A549 (cell line): ENCODE results near the gene PCBP4. TPM values are rescaled to one million over a fixed set of nuclear protein-coding genes. Genes with fewer than 3 reads are reported as not detected.

Experiments
- ATAC-seq, 2 experiments: fragments of 200-7000 bp in 1 of 2; fragments of >200 bp in 1 of 2; cut with Nextera tagmentation in 1 of 2; cut with Tn5 transposase in 1 of 2; 3 replicates each; pipeline versions ENCODE4 v1.8.0 to v1.9.1; 2018 to 2020; ENCODE audit warnings: mild to moderate bottlenecking in 1 of 2, moderate library complexity in 1 of 2
- CTCF ChIA-PET: fragments of 300-600 bp; sonication (Branson Sonifier 250); formaldehyde crosslinking; extraction: SDS; loops from one replicate; lab custom pipeline; 2021; ENCODE audit warnings: antibody characterized with exemption, inconsistent platforms; lab: Yijun Ruan, JAX
- POLR2A ChIA-PET: fragments of 350-600 bp; formaldehyde crosslinking; extraction: SDS; loops from one replicate; lab custom pipeline; 2021; ENCODE audit warnings: antibody characterized with exemption, inconsistent platforms; lab: Yijun Ruan, JAX
- DNase-seq, 2 experiments: peaks; one replicate each; pipeline versions ENCODE4 v3.0.0 to v3.0.0-alpha.2; 2011 to 2016; ENCODE audit warnings: low read depth in 1 of 2, low spot score in 1 of 2
- FAIRE-seq: peaks from 2 replicates; lab custom pipeline; 2011; peaks lifted over from hg19 to GRCh38; lab: Jason Lieb, UNC
- H3K27ac ChIP-seq, 2 experiments: fragments of >200 bp; sonication (Bioruptor Twin); formaldehyde crosslinking; 3 replicates each; pipeline ENCODE4 v1.5.1; 2016 to 2017
- H3K4me1 ChIP-seq: fragments of >200 bp; sonication (Bioruptor Twin); formaldehyde crosslinking; 3 replicates; pipeline ENCODE4 v1.6.1; 2016
- H3K4me2 ChIP-seq: fragments of >200 bp; sonication (Bioruptor Twin); formaldehyde crosslinking; 3 replicates; pipeline ENCODE4 v1.6.1; 2016
- H3K4me3 ChIP-seq: fragments of >200 bp; sonication (Bioruptor Twin); formaldehyde crosslinking; 3 replicates; pipeline ENCODE4 v1.5.1; 2016
- H3K9me3 ChIP-seq: fragments of >200 bp; sonication (Bioruptor Twin); formaldehyde crosslinking; 3 replicates; pipeline ENCODE4 v1.6.1; 2016
- BCL3 ChIP-seq: fragments of >200 bp; sonication (Bioruptor Twin); formaldehyde crosslinking; IDR thresholded peaks from 3 replicates; pipeline ENCODE4 v1.6.1; 2016
- BHLHE40 ChIP-seq: IDR thresholded peaks from 2 replicates; pipeline ENCODE4 v1.6.1; 2012; ENCODE audit warnings: low read depth, low read length, inconsistent platforms
- CHD2 ChIP-seq: fragments of 150-350 bp; IDR thresholded peaks from 2 replicates; pipeline ENCODE4 v1.6.1; 2014; ENCODE audit warnings: low read length; ENCODE audit not compliant: partially characterized antibody
- CHD4 ChIP-seq: fragments of 200-600 bp; sonication (generic); IDR thresholded peaks from 2 replicates; pipeline ENCODE4 v1.6.1; 2016; ENCODE audit warnings: antibody characterized with exemption, mild to moderate bottlenecking, borderline replicate concordance
- E2F6 ChIP-seq: IDR thresholded peaks from 2 replicates; pipeline ENCODE4 v1.6.1; 2012; ENCODE audit warnings: low read depth, borderline replicate concordance
- EHF ChIP-seq: fragments of 250-450 bp; sonication (Bioruptor Pico); IDR thresholded peaks from 2 replicates; pipeline ENCODE4 v1.5.0; 2020; ENCODE audit warnings: mild to moderate bottlenecking
- ELK1 ChIP-seq: fragments of 150-350 bp; IDR thresholded peaks from 2 replicates; pipeline ENCODE4 v1.6.1; 2014; ENCODE audit warnings: low read depth, mild to moderate bottlenecking, low read length
- EP300 ChIP-seq, 2 experiments: fragments of >200 bp; sonication (Bioruptor Twin); formaldehyde crosslinking; IDR thresholded peaks; 2 replicates in 1 of 2; 3 replicates in 1 of 2; pipeline ENCODE4 v1.6.1; 2016 to 2017
- HDAC2 ChIP-seq: fragments of 200-600 bp; sonication (generic); IDR thresholded peaks from 2 replicates; pipeline ENCODE4 v1.6.1; 2016
- HOXA7 ChIP-seq: fragments of 250-450 bp; sonication (Bioruptor Pico); IDR thresholded peaks from 2 replicates; pipeline ENCODE4 v1.5.0; 2020; ENCODE audit warnings: mild to moderate bottlenecking, moderate library complexity
- HOXB13 ChIP-seq: fragments of 250-450 bp; sonication (Bioruptor Pico); IDR thresholded peaks from 2 replicates; pipeline ENCODE4 v1.5.0; 2020; ENCODE audit warnings: low read depth, mild to moderate bottlenecking, moderate library complexity
- KDM5A ChIP-seq: fragments of 200-600 bp; sonication (generic); IDR thresholded peaks from 2 replicates; pipeline ENCODE4 v1.6.1; 2016; ENCODE audit warnings: antibody characterized with exemption, mild to moderate bottlenecking
- MAZ ChIP-seq: fragments of 150-350 bp; IDR thresholded peaks from 2 replicates; pipeline ENCODE4 v1.6.1; 2014; ENCODE audit warnings: antibody characterized with exemption, low read depth, low read length, borderline replicate concordance
- NFE2L2 ChIP-seq: fragments of 150-350 bp; conservative IDR thresholded peaks from 2 replicates; pipeline ENCODE4 v1.6.1; 2014; ENCODE audit warnings: low read length
- NPAS2 ChIP-seq: fragments of 250-450 bp; sonication (Bioruptor Pico); IDR thresholded peaks from 2 replicates; pipeline ENCODE4 v1.8.0; 2022; ENCODE audit warnings: mild to moderate bottlenecking, moderate library complexity, borderline replicate concordance
- NR3C1 ChIP-seq: fragments of >200 bp; sonication (Bioruptor Twin); formaldehyde crosslinking; IDR thresholded peaks from 3 replicates; pipeline ENCODE4 v1.6.1; 2017
- RARB ChIP-seq: fragments of 250-450 bp; sonication (Bioruptor Pico); IDR thresholded peaks from 2 replicates; pipeline ENCODE4 v1.8.0; 2021; ENCODE audit warnings: mild to moderate bottlenecking, moderate library complexity
- REST ChIP-seq: fragments of 200-600 bp; sonication (generic); IDR thresholded peaks from 2 replicates; pipeline ENCODE4 v1.6.1; 2016; ENCODE audit warnings: antibody characterized with exemption, mild to moderate bottlenecking, moderate library complexity
- SMC3 ChIP-seq: fragments of >200 bp; sonication (Bioruptor Twin); formaldehyde crosslinking; IDR thresholded peaks from 3 replicates; pipeline ENCODE4 v1.6.1; 2018; ENCODE audit warnings: inconsistent platforms
- TFCP2L1 ChIP-seq: fragments of 250-450 bp; sonication (Bioruptor Pico); IDR thresholded peaks from 2 replicates; pipeline ENCODE4 v1.5.0; 2021; ENCODE audit warnings: mild to moderate bottlenecking
- TP53 ChIP-seq: fragments of 250-450 bp; sonication (Bioruptor Pico); IDR thresholded peaks from 2 replicates; pipeline ENCODE4 v1.5.0; 2021; ENCODE audit warnings: mild to moderate bottlenecking, moderate library complexity
- USF2 ChIP-seq: fragments of 450-650 bp; IDR thresholded peaks from 2 replicates; pipeline ENCODE4 v1.6.1; 2014; ENCODE audit warnings: antibody characterized with exemption
- ZFP36 ChIP-seq: fragments of 450-650 bp; IDR thresholded peaks from 2 replicates; pipeline ENCODE4 v1.6.1; 2014; ENCODE audit warnings: borderline replicate concordance; ENCODE audit not compliant: partially characterized antibody
- WGBS: methylation state at CpG from one replicate; pipeline ENCODE4 v1.1.6; 2017; ENCODE audit errors: missing lambda C conversion rate; 5-methylcytosine and 5-hydroxymethylcytosine counted together
- polyA plus RNA-seq, 4 experiments: library from polyadenylated mRNA; depleted of rRNA in 3 of 4; stranded (reverse); fragments of >200 nt; fragmentation: RNase III in 1 of 4; extraction: RNeasy Plus Mini Kit Qiagen cat#74134 plus additional on column Dnase treatment in 1 of 4; gene quantifications; 2 replicates in 3 of 4; 3 replicates in 1 of 4; pipeline ENCODE4 v1.2.3, GENCODE V29; 2011 to 2017

The PCBP4 gene
- polyA plus RNA-seq, 2 of the 4 experiments (the other 2 are of a cell fraction) = 8.6 to 10.9 TPM

GRCh38 chr3:51971350-51971749 is 4.1 kb upstream of the PCBP4 start:
- peaks cover 26% of the 10 kb centered on the region for H3K4me1 ChIP-seq
- CTCF ChIA-PET = interaction anchor here (0.8 to 7.1 kb wide), 2 partner anchors 12 to 477 kb away, joined by 3 to 53 read pairs; partner anchors contain the start of gene ACY1
- no peak overlapping the region for H3K27ac ChIP-seq

GRCh38 chr3:51970606-51971300 is 3.5 kb upstream of the PCBP4 start:
- CTCF ChIA-PET = interaction anchor here (0.8 to 7.1 kb wide), 3 partner anchors 12 to 477 kb away, joined by 3 to 53 read pairs (median 37); partner anchors contain the start of genes ACY1, PARP3 and RRP9
- no peak for FAIRE-seq
- H3K4me1 ChIP-seq = peaks cover 26% of the 10 kb centered on the region
- DNase-seq = no peak
- POLR2A ChIA-PET = no interaction called here
- H3K9me3 ChIP-seq = no peaks in the 10 kb centered on the region
- 81% methylated on average over 6 of the region's 6 CpGs for whole genome bisulfite sequencing
- H3K4me3 ChIP-seq = no peak overlapping the region
- TF ChIP-seq ZFP36 (no peak), KDM5A (no peak)
- no peak for ATAC-seq
- no peak overlapping the region for H3K4me2 ChIP-seq
- H3K27ac ChIP-seq = no peak overlapping the region

More at GRCh38 chr3:51971350-51971749, 4.1 kb upstream of the PCBP4 start:
- ATAC-seq = no peak
- H3K4me3 ChIP-seq = no peak overlapping the region
- H3K4me2 ChIP-seq = no peak overlapping the region
- no peak for FAIRE-seq
- POLR2A ChIA-PET = no interaction called here
- WGBS = no CpG with 5 or more reads among the region's 11 CpGs
- no peak for DNase-seq
- no peaks in the 10 kb centered on the region for H3K9me3 ChIP-seq
- TF ChIP-seq HOXA7 = no peak
- TF ChIP-seq BHLHE40 = no peak
- TF ChIP-seq HOXB13 (CRISPR knock-in tag) = no peak
- no peak for TF ChIP-seq CHD4
- TF ChIP-seq SMC3 = no peak

- DNase-seq (no peak), ATAC-seq (no peak), FAIRE-seq (no peak)
- TF ChIP-seq USF2 (no peak), NFE2L2 (no peak), HDAC2 (no peak), REST (no peak), TP53 (CRISPR knock-in tag) (no peak), TFCP2L1 (CRISPR knock-in tag) (no peak), NPAS2 (CRISPR knock-in tag) (no peak), CHD2 (no peak), EP300 (IDR thresholded peaks at IDR 0.05) (no peak), HOXA7 (no peak), ZFP36 (no peak), KDM5A (no peak), MAZ (no peak), BCL3 (no peak), ELK1 (no peak), CHD4 (no peak), NR3C1 (no peak), RARB (CRISPR knock-in tag) (no peak), E2F6 (no peak), EHF (CRISPR knock-in tag) (no peak)
- H3K4me3 ChIP-seq = no peak overlapping the region
- ChIA-PET CTCF (interaction anchor here (0.9 to 7.1 kb wide), 4 partner anchors 10 to 300 kb away, joined by 3 to 53 read pairs (median 20); partner anchors contain the start of genes ACY1, PARP3 and RRP9), POLR2A (interaction anchor here (0.7 to 0.9 kb wide), 3 partner anchors 26 to 28 kb away, joined by 3 to 6 read pairs (median 3); partner anchors contain the start of genes PARP3, RPL29 and RRP9)
- 71% methylated on average over 1 of the region's 4 CpGs for WGBS
- no peak overlapping the region for H3K27ac ChIP-seq
- no peaks in the 10 kb centered on the region for H3K9me3 ChIP-seq
- H3K4me1 ChIP-seq = peaks cover 23% of the 10 kb centered on the region
- no peak overlapping the region for H3K4me2 ChIP-seq
Measured at GRCh38 chr3:51969841-51970240, 2.6 kb upstream of the PCBP4 start.
